ENCODE results near the gene GPR152.

The GPR152 gene

GRCh38 chr11:67435031-67435726 is 17.4 kb downstream of the GPR152 start:
- Histone ChIP-seq H3K79me2 (ENCODE audit: low read length) (peaks cover 48% of the 10 kb centered on the region), H3K4me2 (ENCODE audit: low read length) (peak overlapping the region; percentile 99), H3K27ac (ENCODE audit: low read length) (peak overlapping the region; percentile 96), H3K4me3 (ENCODE audit: low read length) (peak overlapping the region; percentile 83), H4K20me1 (ENCODE audit: insufficient read depth, low read length) (no peaks in the 10 kb centered on the region), H3K36me3 (replicated peaks; ENCODE audit: low read depth, low read length) (peaks cover 41% of the 10 kb centered on the region), H3K4me1 (ENCODE audit: low read length) (peaks cover 58% of the 10 kb centered on the region), H2AFZ (ENCODE audit: low read depth, low read length) (no peak overlapping the region), H3K27me3 (ENCODE audit: low read depth, low read length) (no peaks in the 10 kb centered on the region), H3K9ac (ENCODE audit: low read length) (peak overlapping the region; percentile 99), H3K9me3 (ENCODE audit: insufficient read depth, low read length) (no peaks in the 10 kb centered on the region)
- TF ChIP-seq EZH2phosphoT487 (IDR thresholded peaks at IDR 0.05; ENCODE audit: low read depth) (no peak), CTCF (IDR thresholded peaks at IDR 0.05; ENCODE audit: low read depth, low read length) (no peak)

- Histone ChIP-seq H3K36me3 (replicated peaks; ENCODE audit: low read depth, low read length) (peaks cover 39% of the 10 kb centered on the region), H3K4me2 (ENCODE audit: low read length) (peak overlapping the region; percentile 99), H3K9ac (ENCODE audit: low read length) (peak overlapping the region; percentile 99), H3K79me2 (ENCODE audit: low read length) (peaks cover 56% of the 10 kb centered on the region), H3K27me3 (ENCODE audit: low read depth, low read length) (no peaks in the 10 kb centered on the region), H3K9me3 (ENCODE audit: insufficient read depth, low read length) (no peaks in the 10 kb centered on the region), H4K20me1 (ENCODE audit: insufficient read depth, low read length) (no peaks in the 10 kb centered on the region), H3K4me3 (ENCODE audit: low read length) (peak overlapping the region; percentile 83), H2AFZ (ENCODE audit: low read depth, low read length) (no peak overlapping the region), H3K27ac (ENCODE audit: low read length) (peak overlapping the region; percentile 96), H3K4me1 (ENCODE audit: low read length) (peaks cover 58% of the 10 kb centered on the region)
- TF ChIP-seq EZH2phosphoT487 (IDR thresholded peaks at IDR 0.05; ENCODE audit: low read depth) (no peak), CTCF (IDR thresholded peaks at IDR 0.05; ENCODE audit: low read depth, low read length) (no peak)
Measured at GRCh38 chr11:67434395-67434881, 18.1 kb downstream of the GPR152 start.

- Histone ChIP-seq H3K36me3 (replicated peaks; ENCODE audit: low read depth, low read length) (peaks cover 41% of the 10 kb centered on the region), H3K9ac (ENCODE audit: low read length) (peak overlapping the region; percentile 99), H3K4me2 (ENCODE audit: low read length) (peak overlapping the region; percentile 99), H2AFZ (ENCODE audit: low read depth, low read length) (no peak overlapping the region), H3K79me2 (ENCODE audit: low read length) (peaks cover 56% of the 10 kb centered on the region), H3K27me3 (ENCODE audit: low read depth, low read length) (no peaks in the 10 kb centered on the region), H3K4me1 (ENCODE audit: low read length) (peaks cover 56% of the 10 kb centered on the region), H3K27ac (ENCODE audit: low read length) (peak overlapping the region; percentile 96), H3K9me3 (ENCODE audit: insufficient read depth, low read length) (no peaks in the 10 kb centered on the region), H3K4me3 (ENCODE audit: low read length) (peak overlapping the region; percentile 83), H4K20me1 (ENCODE audit: insufficient read depth, low read length) (no peaks in the 10 kb centered on the region)
- TF ChIP-seq CTCF (IDR thresholded peaks at IDR 0.05; ENCODE audit: low read depth, low read length): no peak
- no peak for TF ChIP-seq EZH2phosphoT487 (IDR thresholded peaks at IDR 0.05; ENCODE audit: low read depth)
Measured at GRCh38 chr11:67433536-67434394, 18.8 kb downstream of the GPR152 start.

All from OCI-LY3 (cell line).